ENCODE measurements around the gene AOAH. TPM values are rescaled to one million over a fixed set of nuclear protein-coding genes. Genes with fewer than 3 reads are reported as not detected.

The AOAH gene
- total RNA-seq, 1 experiment from 2014 or later = not detected

- H3K4me3 Mint-ChIP-seq (ENCODE audit: unreplicated experiment) = no peak overlapping the region
- no peaks in the 10 kb centered on the region for H3K36me3 ChIP-seq (ENCODE audit: control insufficient read depth, insufficient read depth, low read length)
- H3K9me3 ChIP-seq = no peaks in the 10 kb centered on the region
- no peak for DNase-seq
- TF ChIP-seq, protein P1, sequence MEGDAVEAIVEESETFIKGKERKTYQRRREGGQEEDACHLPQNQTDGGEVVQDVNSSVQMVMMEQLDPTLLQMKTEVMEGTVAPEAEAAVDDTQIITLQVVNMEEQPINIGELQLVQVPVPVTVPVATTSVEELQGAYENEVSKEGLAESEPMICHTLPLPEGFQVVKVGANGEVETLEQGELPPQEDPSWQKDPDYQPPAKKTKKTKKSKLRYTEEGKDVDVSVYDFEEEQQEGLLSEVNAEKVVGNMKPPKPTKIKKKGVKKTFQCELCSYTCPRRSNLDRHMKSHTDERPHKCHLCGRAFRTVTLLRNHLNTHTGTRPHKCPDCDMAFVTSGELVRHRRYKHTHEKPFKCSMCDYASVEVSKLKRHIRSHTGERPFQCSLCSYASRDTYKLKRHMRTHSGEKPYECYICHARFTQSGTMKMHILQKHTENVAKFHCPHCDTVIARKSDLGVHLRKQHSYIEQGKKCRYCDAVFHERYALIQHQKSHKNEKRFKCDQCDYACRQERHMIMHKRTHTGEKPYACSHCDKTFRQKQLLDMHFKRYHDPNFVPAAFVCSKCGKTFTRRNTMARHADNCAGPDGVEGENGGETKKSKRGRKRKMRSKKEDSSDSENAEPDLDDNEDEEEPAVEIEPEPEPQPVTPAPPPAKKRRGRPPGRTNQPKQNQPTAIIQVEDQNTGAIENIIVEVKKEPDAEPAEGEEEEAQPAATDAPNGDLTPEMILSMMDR (IDR thresholded peaks at IDR 0.05; ENCODE audit: insufficient read depth in 1 of 2, low read depth in 1 of 2, low read length in 1 of 2, severe bottlenecking in 1 of 2, unreplicated experiment in 1 of 2) = no peak
- no peak overlapping the region for H3K27ac Mint-ChIP-seq (ENCODE audit: unreplicated experiment)
- intact Hi-C loops (cut with micrococcal nuclease; ENCODE audit: unreplicated experiment) = no loop called here
- H3K4me1 Mint-ChIP-seq (ENCODE audit: low read depth, unreplicated experiment) = no peaks in the 10 kb centered on the region
- BruUV-seq (replicated peaks) = no TSS peak
- no peaks in the 10 kb centered on the region for H3K4me1 ChIP-seq
- ChIA-PET CTCF (interaction anchor here (0.6 kb wide), 1 partner anchor 230 kb away, joined by 3 read pairs; no protein-coding TSS in a partner anchor), POLR2A (no interaction called here)
- H3K4me3 ChIP-seq (ENCODE audit: low read depth, low read length) = no peak overlapping the region
- H3K9me3 Mint-ChIP-seq (ENCODE audit: unreplicated experiment) = peaks cover 14% of the 10 kb centered on the region
- H3K27me3 ChIP-seq (replicated peaks; ENCODE audit: control insufficient read depth, insufficient read depth, low read length) = no peaks in the 10 kb centered on the region
- H3K27me3 Mint-ChIP-seq (ENCODE audit: insufficient read depth, unreplicated experiment) = peaks cover 3% of the 10 kb centered on the region
- H3K36me3 Mint-ChIP-seq (ENCODE audit: insufficient read depth, unreplicated experiment) = no peaks in the 10 kb centered on the region
Measured at GRCh38 chr7:36732806-36733205, 8.5 kb upstream of the AOAH start.

DNA sequence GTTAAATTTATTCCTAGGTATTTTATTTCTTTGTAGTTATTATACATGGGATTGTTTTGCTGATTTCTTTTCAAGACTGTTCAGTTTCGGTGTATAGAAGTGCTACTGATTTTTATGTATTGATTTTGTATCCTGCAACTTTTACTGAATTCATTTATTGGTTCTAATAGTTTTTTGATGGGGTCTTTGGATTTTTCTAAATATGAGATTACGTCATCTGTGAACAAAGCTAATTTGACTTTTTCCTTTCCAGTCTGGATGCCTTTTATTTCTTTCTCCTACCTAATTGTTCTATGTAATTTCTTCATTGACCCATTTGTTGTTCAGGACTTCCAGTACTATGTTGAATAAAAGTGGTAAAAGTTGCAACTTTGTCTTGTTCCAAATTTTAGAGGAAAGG, 5.8 kb upstream of the AOAH start:
- Histone ChIP-seq H3K4me1 (no peaks in the 10 kb centered on the region), H3K9me3 (no peaks in the 10 kb centered on the region), H3K36me3 (ENCODE audit: control insufficient read depth, insufficient read depth, low read length) (no peaks in the 10 kb centered on the region), H3K4me3 (ENCODE audit: low read depth, low read length) (no peak overlapping the region), H3K27me3 (replicated peaks; ENCODE audit: control insufficient read depth, insufficient read depth, low read length) (no peaks in the 10 kb centered on the region)
- intact Hi-C loops (cut with micrococcal nuclease; ENCODE audit: unreplicated experiment) = no loop called here
- no peaks in the 10 kb centered on the region for H3K4me1 Mint-ChIP-seq (ENCODE audit: low read depth, unreplicated experiment)
- H3K27me3 Mint-ChIP-seq (ENCODE audit: insufficient read depth, unreplicated experiment) = peaks cover 3% of the 10 kb centered on the region
- TF ChIP-seq, protein P1 (IDR thresholded peaks at IDR 0.05; ENCODE audit: insufficient read depth in 1 of 2, low read depth in 1 of 2, low read length in 1 of 2, severe bottlenecking in 1 of 2, unreplicated experiment in 1 of 2) = no peak
- no peaks in the 10 kb centered on the region for H3K36me3 Mint-ChIP-seq (ENCODE audit: insufficient read depth, unreplicated experiment)
- CTCF ChIA-PET = no interaction called here
- H3K9me3 Mint-ChIP-seq (ENCODE audit: unreplicated experiment) = peaks cover 14% of the 10 kb centered on the region
- POLR2A ChIA-PET = no interaction called here
- DNase-seq = no peak
- H3K27ac Mint-ChIP-seq (ENCODE audit: unreplicated experiment) = no peak overlapping the region
- no peak overlapping the region for H3K4me3 Mint-ChIP-seq (ENCODE audit: unreplicated experiment)
- BruUV-seq (replicated peaks) = no TSS peak

- H3K27me3 Mint-ChIP-seq (ENCODE audit: insufficient read depth, unreplicated experiment) = peaks cover 3% of the 10 kb centered on the region
- no peak overlapping the region for H3K4me3 Mint-ChIP-seq (ENCODE audit: unreplicated experiment)
- H3K4me1 Mint-ChIP-seq (ENCODE audit: low read depth, unreplicated experiment) = no peaks in the 10 kb centered on the region
- TF ChIP-seq, protein P1 (IDR thresholded peaks at IDR 0.05; ENCODE audit: insufficient read depth in 1 of 2, low read depth in 1 of 2, low read length in 1 of 2, severe bottlenecking in 1 of 2, unreplicated experiment in 1 of 2) = no peak
- no TSS peak for BruUV-seq (replicated peaks)
- no peak overlapping the region for H3K27ac Mint-ChIP-seq (ENCODE audit: unreplicated experiment)
- Histone ChIP-seq H3K36me3 (ENCODE audit: control insufficient read depth, insufficient read depth, low read length) (no peaks in the 10 kb centered on the region), H3K27me3 (replicated peaks; ENCODE audit: control insufficient read depth, insufficient read depth, low read length) (no peaks in the 10 kb centered on the region), H3K4me3 (ENCODE audit: low read depth, low read length) (no peak overlapping the region), H3K4me1 (no peaks in the 10 kb centered on the region), H3K9me3 (no peaks in the 10 kb centered on the region)
- ChIA-PET POLR2A (no interaction called here), CTCF (no interaction called here)
- no peaks in the 10 kb centered on the region for H3K36me3 Mint-ChIP-seq (ENCODE audit: insufficient read depth, unreplicated experiment)
- no peak for DNase-seq
- intact Hi-C loops (cut with micrococcal nuclease; ENCODE audit: unreplicated experiment) = no loop called here
- peaks cover 14% of the 10 kb centered on the region for H3K9me3 Mint-ChIP-seq (ENCODE audit: unreplicated experiment)
Measured at GRCh38 chr7:36728143-36728542, 3.8 kb upstream of the AOAH start.

Data from Caco-2 (cell line).